SHP77 treated with DMSO at 0.1 percent for 48 hours (cell line): ENCODE measurements around the gene M1AP.

Experiments
- DNase-seq: peaks from one replicate; lab custom pipeline; 2025; lab: John Stamatoyannopoulos, UW

Gene M1AP

GRCh38 chr2:74524955-74525716 lies 123.0 kb downstream of the M1AP start:
- DNase-seq = no peak

DNA sequence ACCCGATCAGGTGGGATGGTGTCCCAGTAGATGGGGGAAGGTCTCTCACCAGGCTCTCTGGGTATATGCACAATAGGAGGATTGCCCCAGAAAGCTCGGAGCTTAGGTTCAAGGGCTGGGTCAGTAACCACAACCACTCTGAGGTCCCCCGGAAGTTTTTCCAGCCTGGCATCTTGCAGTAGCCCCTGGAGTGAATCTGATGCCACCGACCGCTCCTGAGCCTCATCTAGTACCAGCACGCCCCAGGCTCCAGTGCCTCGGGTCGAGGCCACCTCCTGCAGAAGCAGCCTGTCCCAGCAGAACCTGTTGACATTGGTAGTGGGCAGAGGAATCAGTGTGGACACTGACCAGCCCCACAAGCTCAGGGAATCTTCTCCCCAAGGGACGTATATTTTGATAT lies 124.1 kb downstream of the M1AP start:
- no peak for DNase-seq

DNA sequence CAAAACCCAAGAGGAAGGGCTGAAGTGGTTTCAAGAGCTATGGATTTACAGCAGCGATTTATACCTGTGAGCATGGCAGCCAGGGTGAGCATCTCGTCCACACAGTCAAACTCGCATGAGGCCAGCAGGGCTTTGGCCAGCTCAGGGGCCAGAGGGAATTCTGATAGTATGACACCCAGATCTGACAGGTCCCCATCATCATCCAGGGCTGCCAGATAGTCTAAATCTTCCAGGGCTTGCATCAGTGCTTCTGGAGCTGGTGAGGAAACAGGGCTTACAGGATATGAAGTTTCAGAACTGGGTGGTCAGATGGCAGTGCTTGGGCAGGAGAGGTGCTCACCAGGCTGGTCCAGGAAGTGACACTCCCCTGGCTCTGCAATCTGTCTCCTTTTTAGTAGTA lies 125.6 kb downstream of the M1AP start:
- no peak for DNase-seq

GRCh38 chr2:74516650-74517049 lies 131.5 kb downstream of the M1AP start:
- DNase-seq = no peak

DNA sequence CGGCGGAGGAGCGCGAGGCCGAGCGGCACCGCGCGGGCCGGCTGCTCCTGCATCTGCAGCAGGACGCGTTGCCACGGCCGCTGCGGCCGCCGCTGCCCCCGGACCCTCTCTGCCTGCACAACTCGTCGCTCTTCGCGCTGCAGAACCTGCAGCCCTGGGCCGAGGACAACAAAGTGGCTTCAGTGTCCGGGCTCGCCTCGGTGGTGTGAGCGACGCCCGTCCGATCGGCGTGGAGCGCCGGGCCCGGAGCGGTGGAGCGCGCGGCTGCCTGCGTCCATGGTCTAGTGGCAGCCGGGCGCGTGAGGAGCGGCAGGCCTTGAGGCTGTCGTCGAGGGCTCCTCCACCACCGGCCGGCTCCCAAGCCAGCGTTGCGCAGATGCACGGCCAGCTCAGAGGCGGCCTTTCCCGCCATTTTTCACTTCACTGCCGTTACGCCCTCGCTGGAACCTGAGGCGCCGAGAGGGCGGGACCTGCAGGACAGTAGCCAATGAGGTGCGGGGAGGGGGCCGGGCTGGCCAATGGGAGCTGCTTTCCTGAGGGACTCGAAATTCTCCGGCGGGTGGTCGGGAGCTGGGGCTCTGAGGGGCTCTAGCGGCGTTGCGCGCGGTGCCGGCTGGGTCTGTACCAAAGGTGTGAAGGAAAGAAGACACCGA lies 132.0 kb downstream of the M1AP start:
- no peak for DNase-seq

- DNase-seq = no peak
Measured at GRCh38 chr2:74515271-74515980, 132.7 kb downstream of the M1AP start.

- no peak for DNase-seq
Measured at GRCh38 chr2:74514368-74515270, 133.5 kb downstream of the M1AP start, which contains the start of gene TLX2. TLX2 (plus strand) TSS chr2:74514450; CDS start chr2:74514807, 357 bp downstream.

DNA sequence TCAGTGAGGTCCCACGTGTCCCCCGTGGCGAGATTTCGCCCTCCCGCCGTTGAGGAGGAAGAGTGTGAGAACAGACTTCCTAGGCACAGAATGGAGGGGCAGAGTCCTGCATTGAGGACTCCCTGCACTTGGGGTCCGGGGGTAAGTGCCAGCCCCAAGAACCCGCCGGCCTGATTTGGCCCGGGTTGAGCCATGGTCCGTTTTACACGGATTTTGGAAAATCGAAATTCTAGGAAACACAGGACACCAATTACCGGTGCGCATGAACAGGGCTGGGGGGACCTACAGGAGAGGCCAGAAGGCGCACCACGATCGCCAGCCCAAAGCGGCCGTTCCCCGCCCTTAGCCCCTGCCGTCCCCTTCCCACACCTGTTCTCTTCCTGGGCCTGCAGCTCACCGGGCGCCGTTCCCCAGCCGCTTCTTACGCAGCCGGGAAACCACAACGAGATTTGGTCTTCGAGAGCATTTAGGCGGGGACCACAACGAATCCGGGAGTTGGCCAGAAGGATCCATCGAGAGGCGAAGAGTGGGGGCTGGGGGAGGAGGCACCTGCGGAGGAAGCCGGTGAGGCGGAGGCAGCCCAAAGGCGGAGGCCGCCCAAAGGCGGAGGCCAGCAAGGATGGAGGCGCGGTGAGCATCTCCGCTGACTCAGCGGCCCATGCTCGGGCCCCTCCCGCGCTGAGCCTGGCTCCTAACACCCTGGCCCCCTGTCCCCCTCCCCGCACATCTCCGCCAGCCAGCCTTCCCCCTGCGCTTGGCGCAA lies 134.3 kb downstream of the M1AP start:
- DNase-seq = no peak

DNA sequence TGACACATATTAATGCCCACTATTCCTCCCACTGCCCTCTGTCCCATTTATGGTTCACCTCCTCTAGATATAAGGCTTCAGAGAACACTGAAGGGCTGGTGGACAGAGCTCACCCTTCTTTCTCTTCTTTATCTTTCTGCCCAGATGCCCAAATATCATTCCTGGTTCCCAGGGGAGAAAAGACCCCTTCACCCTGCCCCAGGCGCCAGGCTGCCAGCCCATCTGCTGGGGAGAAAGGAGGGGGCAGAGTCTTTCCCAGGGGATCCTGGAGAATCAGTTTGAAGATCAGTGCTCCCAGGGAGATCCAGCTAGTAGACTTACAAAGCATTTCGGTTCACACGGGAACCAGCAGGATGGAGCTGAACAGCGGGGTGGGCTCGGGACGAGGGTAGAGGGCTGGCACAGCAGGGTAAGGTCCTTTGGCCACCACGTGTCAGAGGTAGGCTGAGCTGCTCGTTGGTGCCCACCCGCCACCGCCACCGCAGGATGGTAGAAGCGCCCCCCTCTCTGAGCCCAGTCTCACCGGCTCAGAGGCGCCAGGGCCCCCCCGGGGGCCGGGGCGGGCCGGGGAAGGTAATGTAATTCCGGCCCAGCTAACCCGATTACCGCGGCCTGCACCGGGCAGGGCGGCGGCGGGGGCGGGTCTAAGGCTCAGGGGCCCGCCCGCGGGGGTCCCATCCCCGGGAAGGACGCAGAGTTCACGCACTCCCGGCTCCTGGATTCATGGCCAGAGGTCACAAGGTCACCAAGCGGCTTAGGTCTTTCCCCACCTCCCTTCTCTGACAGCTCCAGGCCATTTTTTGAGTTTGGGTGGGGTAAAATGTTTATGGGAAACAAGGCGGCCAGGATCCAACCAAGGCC lies 135.2 kb downstream of the M1AP start:
- no peak for DNase-seq

- DNase-seq = no peak
Measured at GRCh38 chr2:74511104-74511989, 136.8 kb downstream of the M1AP start.

DNA sequence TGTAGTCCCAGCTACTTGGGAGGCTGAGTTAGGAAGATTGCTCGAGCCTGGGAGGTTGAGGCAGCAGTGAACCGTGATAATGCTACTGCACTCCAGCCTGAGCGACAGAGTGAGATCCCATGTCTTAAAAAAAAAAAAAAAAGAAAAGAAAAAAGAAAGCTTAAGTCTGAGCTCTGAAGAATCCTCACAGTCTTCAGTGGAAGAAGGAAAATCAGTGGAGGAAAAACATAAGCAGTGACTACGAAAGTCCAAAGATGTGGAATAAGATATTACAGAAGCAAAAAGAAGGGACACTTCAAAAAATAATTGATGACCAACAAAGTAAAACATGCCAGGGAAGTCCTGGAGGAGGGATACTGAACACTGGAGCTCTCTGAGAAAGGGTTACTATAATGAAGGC lies 137.9 kb downstream of the M1AP start:
- no peak for DNase-seq

GRCh38 chr2:74507926-74508520 lies 140.1 kb downstream of the M1AP start:
- no peak for DNase-seq
